Loucy (cell line): ENCODE data around the gene AMPD2.

Experiments used
- H2AFZ ChIP-seq: fragments of 200-600 bp; sonication (generic); 2 replicates; pipeline ENCODE4 v1.6.0; 2016; ENCODE audit warnings: antibody characterized with exemption, mild to moderate bottlenecking, low read length, moderate library complexity
- H3F3A ChIP-seq: fragments of 200-600 bp; 2 replicates; pipeline ENCODE4 v1.6.0; 2016; ENCODE audit warnings: antibody characterized with exemption, low read depth, mild to moderate bottlenecking
- H3K27me3 ChIP-seq: fragments of 200-600 bp; sonication (generic); 2 replicates; pipeline ENCODE4 v1.6.1; 2014; ENCODE audit warnings: low read length, mild to moderate bottlenecking; ENCODE audit not compliant: insufficient read depth, poor library complexity, severe bottlenecking
- H3K36me3 ChIP-seq: fragments of 200-600 bp; sonication (generic); 2 replicates; pipeline ENCODE4 v1.6.1; 2016; ENCODE audit warnings: low read length; ENCODE audit not compliant: insufficient read depth
- H3K4me1 ChIP-seq: fragments of 200-600 bp; sonication (generic); 2 replicates; pipeline ENCODE4 v1.5.1; 2014; ENCODE audit warnings: low read length, mild to moderate bottlenecking; ENCODE audit not compliant: insufficient read depth, poor library complexity, severe bottlenecking
- H3K4me2 ChIP-seq: fragments of 200-600 bp; sonication (generic); 2 replicates; pipeline ENCODE4 v1.6.0; 2014; ENCODE audit warnings: antibody characterized with exemption, low read length, low read depth, mild to moderate bottlenecking; ENCODE audit not compliant: poor library complexity, severe bottlenecking
- H3K4me3 ChIP-seq: fragments of 200-600 bp; sonication (generic); 2 replicates; pipeline ENCODE4 v1.5.1; 2014; ENCODE audit warnings: low read length, mild to moderate bottlenecking, mixed read lengths; ENCODE audit not compliant: poor library complexity, severe bottlenecking
- H3K79me2 ChIP-seq: fragments of 200-600 bp; sonication (generic); 2 replicates; pipeline ENCODE4 v1.6.1; 2014; ENCODE audit warnings: low read length; ENCODE audit not compliant: insufficient read depth
- H3K9ac ChIP-seq: fragments of 200-600 bp; sonication (generic); 2 replicates; pipeline ENCODE4 v1.6.0; 2014; ENCODE audit warnings: mild to moderate bottlenecking, low read depth, low read length, moderate library complexity; ENCODE audit not compliant: poor library complexity, severe bottlenecking
- H3K9me2 ChIP-seq: fragments of 200-600 bp; sonication (generic); replicated peaks from 2 replicates; pipeline ENCODE4 v1.6.1; 2016; ENCODE audit warnings: low read depth, low read length, mixed read lengths
- H3K9me3 ChIP-seq: fragments of 200-600 bp; sonication (generic); 2 replicates; pipeline ENCODE4 v1.6.1; 2014; ENCODE audit warnings: mild to moderate bottlenecking, antibody characterized with exemption, low read length, low read depth; ENCODE audit not compliant: insufficient read depth
- H4K20me1 ChIP-seq: fragments of 200-600 bp; sonication (generic); 2 replicates; pipeline ENCODE4 v1.6.0; 2014; ENCODE audit warnings: antibody characterized with exemption, low read length, mild to moderate bottlenecking; ENCODE audit not compliant: insufficient read depth, poor library complexity, severe bottlenecking
- CTCF ChIP-seq: fragments of 200-600 bp; sonication (generic); conservative IDR thresholded peaks from 2 replicates; pipeline ENCODE4 v1.5.1; 2014; ENCODE audit warnings: mild to moderate bottlenecking, antibody characterized with exemption, low read length
- EZH2phosphoT487 ChIP-seq: fragments of 200-600 bp; IDR thresholded peaks from 2 replicates; pipeline ENCODE4 v1.6.1; 2018; ENCODE audit warnings: antibody characterized with exemption, mild to moderate bottlenecking, moderate library complexity, borderline replicate concordance

AMPD2 gene

GRCh38 chr1:109649491-109649914, 29.9 kb downstream of the AMPD2 start:
- no peaks in the 10 kb centered on the region for H3K36me3 ChIP-seq
- no peak overlapping the region for H3K9ac ChIP-seq
- H4K20me1 ChIP-seq, result no peaks in the 10 kb centered on the region
- H3K4me1 ChIP-seq, result peaks cover 3% of the 10 kb centered on the region
- H3K27me3 ChIP-seq, result no peaks in the 10 kb centered on the region
- peak overlapping the region; percentile 86 for H2AFZ ChIP-seq
- no peaks in the 10 kb centered on the region for H3F3A ChIP-seq
- peak overlapping the region; percentile 40 for H3K4me3 ChIP-seq
- H3K9me3 ChIP-seq, result no peaks in the 10 kb centered on the region
- peak; percentile 62 for TF ChIP-seq CTCF
- TF ChIP-seq EZH2phosphoT487, result no peak
- no peaks in the 10 kb centered on the region for H3K79me2 ChIP-seq
- peak overlapping the region; percentile 35 for H3K4me2 ChIP-seq
- H3K9me2 ChIP-seq, result no peaks in the 10 kb centered on the region

GRCh38 chr1:109650609-109651008, 31.0 kb downstream of the AMPD2 start:
- no peaks in the 10 kb centered on the region for H3K9me2 ChIP-seq
- H3F3A ChIP-seq, result no peaks in the 10 kb centered on the region
- no peak for TF ChIP-seq EZH2phosphoT487
- no peak overlapping the region for H3K4me2 ChIP-seq
- no peaks in the 10 kb centered on the region for H3K79me2 ChIP-seq
- H3K27me3 ChIP-seq, result no peaks in the 10 kb centered on the region
- no peak overlapping the region for H3K9ac ChIP-seq
- H3K9me3 ChIP-seq, result no peaks in the 10 kb centered on the region
- H4K20me1 ChIP-seq, result no peaks in the 10 kb centered on the region
- H3K4me1 ChIP-seq, result peaks cover 3% of the 10 kb centered on the region
- no peak overlapping the region for H3K4me3 ChIP-seq
- H2AFZ ChIP-seq, result no peak overlapping the region
- no peaks in the 10 kb centered on the region for H3K36me3 ChIP-seq

- no peaks in the 10 kb centered on the region for H3K9me2 ChIP-seq
- H3K27me3 ChIP-seq, result no peaks in the 10 kb centered on the region
Observed at GRCh38 chr1:109652402-109652801, 32.8 kb downstream of the AMPD2 start.

More at GRCh38 chr1:109652402-109652801, 32.8 kb downstream of the AMPD2 start:
- no peaks in the 10 kb centered on the region for H3K36me3 ChIP-seq
- H3K9ac ChIP-seq, result no peak overlapping the region
- no peaks in the 10 kb centered on the region for H3K9me3 ChIP-seq
- no peak overlapping the region for H3K4me3 ChIP-seq
- no peak overlapping the region for H2AFZ ChIP-seq
- H3K4me2 ChIP-seq, result no peak overlapping the region
- no peak for TF ChIP-seq EZH2phosphoT487
- no peak for TF ChIP-seq CTCF
- H4K20me1 ChIP-seq, result no peaks in the 10 kb centered on the region
- H3F3A ChIP-seq, result no peaks in the 10 kb centered on the region
- H3K4me1 ChIP-seq, result peaks cover 3% of the 10 kb centered on the region
- H3K79me2 ChIP-seq, result no peaks in the 10 kb centered on the region
